NCI-H2081 (cell line): ENCODE data around the gene NRG3.

Experiments used
- DNase-seq, 2 experiments: peaks; one replicate each; lab custom pipeline; 2025; lab: John Stamatoyannopoulos, UW

NRG3 gene

GRCh38 chr10:82221056-82221455 lies 346.1 kb downstream of the NRG3 start:
- DNase-seq, result no peak

- no peak for DNase-seq
Observed at GRCh38 chr10:82221601-82222149, 346.7 kb downstream of the NRG3 start.

GRCh38 chr10:82228701-82229100 lies 353.7 kb downstream of the NRG3 start:
- no peak for DNase-seq

GRCh38 chr10:82234173-82234572 lies 359.2 kb downstream of the NRG3 start:
- DNase-seq, result no peak

- no peak for DNase-seq
Observed at GRCh38 chr10:82236084-82236731, 361.2 kb downstream of the NRG3 start.

- no peak for DNase-seq
Observed at GRCh38 chr10:82238291-82238690, 363.3 kb downstream of the NRG3 start.

GRCh38 chr10:82240408-82240807 lies 365.4 kb downstream of the NRG3 start:
- DNase-seq, result no peak

GRCh38 chr10:82242778-82243177 lies 367.8 kb downstream of the NRG3 start:
- DNase-seq, result no peak

- DNase-seq, result no peak
Observed at GRCh38 chr10:82245157-82245556, 370.2 kb downstream of the NRG3 start.

- no peak for DNase-seq
Observed at GRCh38 chr10:82245906-82246560, 371.0 kb downstream of the NRG3 start.

GRCh38 chr10:82249141-82249540 lies 374.1 kb downstream of the NRG3 start:
- DNase-seq, result no peak

GRCh38 chr10:82251222-82251906 lies 376.4 kb downstream of the NRG3 start:
- no peak for DNase-seq

- no peak for DNase-seq
Observed at GRCh38 chr10:82252081-82252480, 377.1 kb downstream of the NRG3 start.

GRCh38 chr10:82254237-82254636 lies 379.2 kb downstream of the NRG3 start:
- DNase-seq, result no peak

GRCh38 chr10:82256275-82256674 lies 381.3 kb downstream of the NRG3 start:
- no peak for DNase-seq

- no peak for DNase-seq
Observed at GRCh38 chr10:82266438-82266837, 391.4 kb downstream of the NRG3 start.

GRCh38 chr10:82267014-82267413 lies 392.0 kb downstream of the NRG3 start:
- DNase-seq, result no peak

GRCh38 chr10:82267465-82267864 lies 392.5 kb downstream of the NRG3 start:
- DNase-seq, result no peak

GRCh38 chr10:82267960-82268359 lies 393.0 kb downstream of the NRG3 start:
- DNase-seq, result no peak

GRCh38 chr10:82277591-82277990 lies 402.6 kb downstream of the NRG3 start:
- no peak for DNase-seq

- DNase-seq, result no peak
Observed at GRCh38 chr10:82278401-82279182, 403.6 kb downstream of the NRG3 start.

- DNase-seq, result no peak
Observed at GRCh38 chr10:82282782-82283456, 407.9 kb downstream of the NRG3 start.
